Sigmoid colon (tissue), 4 donors: ENCODE results near the gene DOCK1.

Source experiments
- EP300 ChIP-seq, 4 donors: sonication (generic); formaldehyde crosslinking; IDR thresholded peaks; one replicate each; pipeline ENCODE4 v1.6.1; 2017; ENCODE audit warnings: antibody characterized with exemption in 4 of 4
- POLR2A ChIP-seq, 2 donors: fragments of 450-650 bp; IDR thresholded peaks; one replicate each; pipeline ENCODE4 v1.6.1; 2016; ENCODE audit warnings: antibody characterized with exemption in 2 of 2, mild to moderate bottlenecking in 2 of 2, moderate library complexity in 2 of 2

DNA sequence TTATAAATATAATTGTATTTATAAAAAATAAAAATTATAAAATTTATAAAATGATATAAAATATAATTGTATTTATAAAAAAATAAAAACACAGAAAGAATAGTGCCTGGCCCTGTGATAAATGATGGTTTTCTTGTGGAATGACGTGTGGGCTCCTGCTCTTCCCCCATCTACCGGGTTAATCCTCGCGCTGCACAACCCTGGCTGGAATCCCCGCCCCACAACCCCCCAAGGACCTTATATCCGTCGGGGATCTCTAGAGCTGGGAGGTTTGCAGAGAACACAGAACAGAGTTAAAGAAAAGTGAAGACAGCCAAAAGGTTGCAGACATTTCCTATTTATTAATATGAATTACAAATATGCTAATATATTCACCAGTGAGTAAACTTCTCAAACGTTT is 548.5 kb downstream of the DOCK1 start:
- TF ChIP-seq POLR2A (IDR thresholded peaks at IDR 0.05) (no peak), EP300 (IDR thresholded peaks at IDR 0.05) (no peak)
